ENCODE measurements around the gene SLC6A9.

- TF ChIP-seq CTCF (conservative IDR thresholded peaks at IDR 0.05 in 1 of 2, IDR thresholded peaks at IDR 0.05 in 1 of 2; ENCODE audit: extremely low read depth in 1 of 2, insufficient read depth in 1 of 2, low read depth in 1 of 2, low read length in 2 of 2) (no peak), EZH2 (IDR thresholded peaks at IDR 0.05; ENCODE audit: borderline replicate concordance, low read length) (no peak)
Measured at GRCh38 chr1:43977376-43978263, 53.6 kb downstream of the SLC6A9 start.
